Activated CD4-positive, alpha-beta T cell treated with anti-CD3 and anti-CD28 coated beads, Interleukin-2, Interleukin-6, amounts not matched to agents 100 ng/mL and 50 ng/mL, durations not matched to agents 16 hours and 8 hours (primary cell): ENCODE results near the gene KRT3.
"Not testable (repeated sequence)": the region's sequence is repeated elsewhere in the genome, so short reads cannot be mapped to it uniquely, and the experiment has no call there.

Experiments
- DNase-seq: peaks from one replicate; pipeline ENCODE4 v3.0.0-alpha.2; 2020

Gene KRT3

DNA sequence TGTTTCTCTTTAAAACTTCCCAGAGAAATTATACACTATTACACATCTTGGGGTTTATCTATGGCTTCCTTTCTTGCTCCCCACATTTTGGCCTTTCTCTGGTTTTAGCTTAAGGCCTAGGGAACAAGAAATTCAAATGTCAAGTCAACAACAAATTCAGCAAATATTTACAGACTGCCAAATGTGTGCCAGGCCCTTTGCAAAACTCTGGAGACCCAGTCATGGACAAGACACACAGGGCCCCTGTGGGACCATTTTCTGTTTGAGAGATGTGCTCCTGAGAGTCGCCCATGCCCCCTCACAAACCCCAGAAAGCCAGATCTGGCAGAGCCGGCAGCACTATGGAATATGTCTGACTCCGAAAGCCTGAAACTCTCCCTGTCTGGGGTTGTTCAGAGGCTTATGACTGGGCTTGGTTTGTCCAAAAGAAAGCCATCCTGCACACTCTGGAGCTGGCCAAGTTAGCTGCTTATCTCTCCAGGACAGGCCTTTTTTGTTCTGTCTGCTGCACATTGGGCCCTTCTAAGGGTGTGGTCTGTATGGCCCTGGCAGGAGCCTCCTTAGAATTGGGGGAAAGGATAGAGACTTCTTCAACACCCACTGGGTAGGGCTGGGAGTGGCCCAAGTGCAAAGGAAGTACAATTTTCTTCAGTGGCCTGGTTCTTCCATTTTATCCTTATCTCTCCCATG is 1.1 kb upstream of the KRT3 start:
- DNase-seq: no peak

DNA sequence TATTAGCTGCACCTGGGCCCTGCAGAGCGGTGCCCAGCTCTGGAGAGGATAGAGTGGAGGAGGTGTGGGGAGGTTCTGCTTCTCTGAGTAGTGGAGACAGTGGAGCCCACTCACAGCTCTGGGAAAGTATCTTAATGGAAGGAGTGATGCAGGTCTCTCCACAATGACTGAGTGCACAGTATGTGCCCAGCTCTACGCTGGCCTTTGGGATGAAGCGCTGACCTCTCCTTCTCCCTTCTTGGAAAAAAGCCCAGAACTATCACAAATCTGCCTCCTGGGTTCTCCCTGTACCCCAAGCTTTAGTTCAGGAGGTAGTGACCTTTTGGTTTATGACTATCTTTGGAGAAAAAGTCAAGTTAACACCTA is 495 bp upstream of the KRT3 start:
- no peak for DNase-seq

DNA sequence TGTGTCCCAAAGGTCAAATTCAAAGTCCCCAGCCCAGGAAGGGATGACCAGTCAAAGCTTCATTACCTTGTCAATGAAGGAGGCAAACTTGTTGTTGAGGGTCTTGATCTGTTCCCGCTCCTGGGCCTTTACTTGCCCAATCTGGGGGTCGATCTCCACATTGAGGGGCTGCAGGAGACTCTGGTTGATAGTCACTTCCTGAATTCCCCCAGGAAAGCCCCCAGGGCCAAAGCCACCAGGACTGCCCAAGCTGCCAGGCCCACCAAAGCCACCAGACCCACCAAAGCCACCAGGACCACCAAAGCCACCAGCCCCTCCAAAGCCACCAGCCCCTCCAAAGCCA is 614 bp downstream of the KRT3 start:
- not testable (repeated sequence) for DNase-seq

DNA sequence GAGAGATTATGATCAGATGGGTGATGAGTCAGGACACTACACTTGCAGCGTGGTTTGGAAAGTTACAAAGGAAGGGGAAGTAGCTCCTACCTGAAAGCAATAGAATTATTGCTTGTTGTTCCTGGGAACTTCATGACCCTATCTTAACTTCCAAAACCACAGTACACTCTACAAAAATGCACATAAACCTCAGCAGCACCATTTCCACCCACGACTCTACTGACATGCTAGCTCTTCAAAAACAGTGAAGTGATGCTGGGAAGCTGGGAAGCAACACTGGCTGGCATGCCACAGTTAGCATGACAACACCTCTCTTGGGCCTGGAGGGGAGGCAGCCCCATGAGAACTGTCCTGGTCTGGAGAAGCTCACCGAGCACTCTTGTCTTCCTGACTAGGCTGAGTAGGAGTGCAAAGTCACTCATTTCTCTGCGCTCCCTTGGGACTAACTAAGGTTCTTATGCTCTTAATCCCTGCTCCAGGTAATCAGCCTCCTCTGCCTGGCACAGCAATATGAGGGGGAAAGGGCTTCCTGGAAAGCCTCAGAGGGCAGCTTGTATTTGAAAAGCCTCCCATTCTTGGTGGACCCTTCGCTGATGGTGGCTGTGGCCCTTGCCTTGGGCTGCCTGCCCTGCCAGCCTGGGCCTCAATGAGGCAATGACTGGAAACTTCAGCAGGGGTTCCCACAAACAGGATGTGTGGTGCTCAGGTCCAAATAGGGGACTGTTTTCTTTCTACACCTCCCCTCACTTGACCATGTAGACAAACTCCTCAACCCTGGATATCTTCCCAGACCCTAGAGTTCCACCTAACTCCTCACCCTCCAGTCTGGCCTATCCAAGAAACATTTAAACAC is 1.2 kb downstream of the KRT3 start:
- DNase-seq: no peak

DNA sequence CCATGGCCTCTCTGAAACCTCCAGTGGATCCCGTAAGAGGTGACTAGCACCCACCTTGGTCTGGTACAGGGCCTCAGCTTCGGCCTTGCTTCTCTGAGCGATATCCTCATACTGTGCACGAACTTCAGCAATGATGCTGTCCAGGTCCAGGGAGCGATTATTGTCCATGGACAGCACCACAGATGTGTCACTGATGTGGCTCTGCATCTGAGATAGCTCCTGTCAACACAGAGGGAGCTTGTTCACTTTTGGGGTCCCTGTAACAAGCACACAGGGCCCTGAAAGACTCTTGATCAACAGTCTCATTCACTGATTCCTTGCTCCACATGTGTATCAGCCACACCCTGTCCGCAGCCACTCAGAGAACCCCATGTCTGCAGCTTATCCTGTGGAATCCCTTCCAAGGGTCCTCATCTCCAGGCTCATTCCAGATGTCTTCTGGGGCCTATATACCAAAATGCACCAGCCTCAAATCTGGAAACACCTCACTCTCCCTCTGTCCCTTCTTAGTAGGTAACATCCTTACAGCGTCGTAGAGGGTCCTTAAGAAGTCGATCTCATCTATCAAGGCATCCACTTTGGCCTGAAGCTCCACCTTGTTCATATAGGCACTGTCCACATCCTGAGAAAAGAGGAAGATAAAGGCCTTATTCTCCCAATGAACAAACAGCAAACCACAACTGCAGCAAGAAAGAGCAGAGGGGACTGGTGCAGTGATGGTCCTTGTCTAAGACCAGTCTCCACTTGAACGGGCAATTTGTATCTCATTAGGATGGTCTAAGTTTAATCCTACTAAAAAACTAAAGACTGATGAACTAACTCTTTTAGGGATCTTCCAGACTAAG is 3.5 kb downstream of the KRT3 start:
- DNase-seq: no peak

DNA sequence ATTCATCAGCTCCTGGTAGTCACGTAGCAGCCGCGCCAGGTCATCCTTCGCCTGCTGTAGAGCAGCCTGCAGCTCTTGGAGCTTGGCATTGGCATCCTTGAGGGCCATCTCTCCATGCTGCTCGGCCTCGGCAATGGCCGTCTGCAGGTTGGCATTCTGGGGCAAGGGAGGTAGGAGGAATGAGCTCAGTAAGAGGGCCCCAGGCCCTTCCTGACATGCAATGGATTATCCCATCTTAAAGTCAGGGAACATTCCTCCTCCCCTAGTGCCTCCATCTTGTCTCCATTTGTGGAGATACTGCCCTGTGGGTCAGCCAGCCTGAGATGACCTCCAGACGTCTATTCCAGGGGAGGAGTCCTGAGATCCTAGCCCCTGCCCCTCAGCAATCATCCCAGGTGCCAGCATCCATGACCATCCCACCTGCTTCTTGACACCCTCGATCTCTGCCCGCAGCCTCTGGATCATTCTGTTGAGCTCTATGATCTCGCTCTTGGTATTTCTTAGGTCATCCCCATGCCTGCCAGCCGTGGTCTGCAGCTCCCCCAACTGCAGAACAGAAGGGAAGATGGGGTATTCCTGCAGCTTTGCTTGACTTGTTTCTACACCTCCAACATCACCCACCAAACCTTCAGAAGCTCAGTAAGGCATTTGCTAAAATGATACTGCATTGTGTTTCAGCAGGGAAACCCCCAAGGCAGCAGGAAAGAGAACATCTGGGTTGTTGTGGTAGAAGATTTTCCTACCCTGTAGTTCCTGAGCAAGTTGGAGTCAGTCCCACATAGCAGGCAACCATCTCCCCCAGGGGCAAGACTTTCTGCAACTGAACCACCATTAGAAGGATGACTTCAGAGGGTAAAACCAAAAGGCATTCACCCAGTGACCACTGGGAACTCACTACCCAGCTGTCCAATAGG is 4.4 kb downstream of the KRT3 start:
- no peak for DNase-seq

DNA sequence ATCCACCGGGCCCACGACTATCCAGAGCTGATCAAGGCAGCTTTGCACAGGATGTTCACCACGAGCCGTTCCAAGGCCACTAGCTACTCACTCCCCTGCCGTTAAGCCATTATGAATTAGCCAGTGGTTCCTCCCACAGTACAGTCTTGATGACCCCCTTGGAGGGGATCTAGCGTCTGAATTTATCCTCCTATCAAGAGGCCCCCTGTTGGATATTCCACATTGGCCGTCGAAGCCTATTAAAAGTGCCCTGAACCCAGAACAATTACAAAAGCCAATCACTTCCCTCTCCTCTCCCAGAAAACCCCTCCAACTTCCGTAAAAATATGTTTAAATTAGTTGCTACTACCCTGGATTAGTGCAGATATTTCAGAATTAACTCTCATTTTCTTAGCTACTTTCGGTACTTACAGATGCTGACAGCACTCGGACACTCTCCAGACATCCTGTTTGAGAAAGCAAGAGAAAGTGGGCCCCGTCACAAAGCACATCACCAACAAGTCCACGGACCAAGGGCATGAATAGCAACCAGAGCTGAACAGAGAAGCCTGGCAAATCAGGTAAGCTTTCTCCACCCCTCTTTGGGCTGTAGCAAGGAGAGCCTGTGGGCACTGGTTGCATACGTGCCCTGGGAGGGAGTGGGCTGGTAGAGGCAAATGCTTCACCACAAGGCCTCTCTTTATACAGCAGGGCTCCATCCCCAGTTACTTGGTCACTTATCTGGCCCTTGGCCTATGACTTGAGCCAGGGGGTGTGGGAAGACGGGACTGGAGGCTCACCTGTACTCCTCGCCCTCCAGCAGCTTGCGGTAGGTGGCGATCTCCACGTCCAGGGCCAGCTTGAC is 5.3 kb downstream of the KRT3 start:
- no peak for DNase-seq

DNA sequence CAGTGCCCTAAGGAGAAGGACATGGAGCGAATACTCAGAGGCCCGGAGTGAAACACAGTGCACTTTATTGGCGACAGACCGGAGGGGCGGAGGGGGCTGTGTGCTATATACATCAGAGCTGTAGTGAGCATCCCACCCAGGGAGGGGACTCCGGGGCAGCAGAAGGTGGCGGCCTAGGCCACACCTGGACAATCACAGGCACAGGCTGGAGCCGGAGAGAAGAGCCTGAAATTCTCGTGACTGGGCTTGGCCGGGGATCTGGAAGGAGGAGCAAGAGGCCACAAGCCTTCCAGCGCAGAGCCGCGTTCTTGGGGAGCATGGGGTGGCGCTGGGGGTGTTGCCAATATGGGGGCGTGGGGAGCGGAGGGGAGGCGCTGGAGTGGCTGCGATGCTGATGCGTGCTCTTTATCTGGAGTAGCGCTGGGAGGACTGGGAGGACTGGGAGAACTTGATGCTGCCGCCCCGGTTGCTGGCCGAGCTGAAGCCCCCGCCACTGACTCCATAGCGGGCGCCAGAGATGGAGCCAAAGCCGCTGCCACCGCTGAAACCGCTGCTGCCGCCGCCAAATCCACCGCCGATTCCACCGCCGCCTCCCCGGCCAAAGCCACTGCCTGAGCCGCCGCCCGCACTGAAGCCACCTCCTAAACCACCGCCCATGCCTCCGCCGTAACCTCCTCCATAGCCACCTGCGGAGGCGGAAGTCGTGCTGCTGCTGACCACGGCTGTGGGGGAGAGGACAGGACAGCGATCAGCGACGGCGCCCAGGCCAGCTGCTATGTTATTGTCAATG is 6.1 kb downstream of the KRT3 start:
- DNase-seq: no peak

DNA sequence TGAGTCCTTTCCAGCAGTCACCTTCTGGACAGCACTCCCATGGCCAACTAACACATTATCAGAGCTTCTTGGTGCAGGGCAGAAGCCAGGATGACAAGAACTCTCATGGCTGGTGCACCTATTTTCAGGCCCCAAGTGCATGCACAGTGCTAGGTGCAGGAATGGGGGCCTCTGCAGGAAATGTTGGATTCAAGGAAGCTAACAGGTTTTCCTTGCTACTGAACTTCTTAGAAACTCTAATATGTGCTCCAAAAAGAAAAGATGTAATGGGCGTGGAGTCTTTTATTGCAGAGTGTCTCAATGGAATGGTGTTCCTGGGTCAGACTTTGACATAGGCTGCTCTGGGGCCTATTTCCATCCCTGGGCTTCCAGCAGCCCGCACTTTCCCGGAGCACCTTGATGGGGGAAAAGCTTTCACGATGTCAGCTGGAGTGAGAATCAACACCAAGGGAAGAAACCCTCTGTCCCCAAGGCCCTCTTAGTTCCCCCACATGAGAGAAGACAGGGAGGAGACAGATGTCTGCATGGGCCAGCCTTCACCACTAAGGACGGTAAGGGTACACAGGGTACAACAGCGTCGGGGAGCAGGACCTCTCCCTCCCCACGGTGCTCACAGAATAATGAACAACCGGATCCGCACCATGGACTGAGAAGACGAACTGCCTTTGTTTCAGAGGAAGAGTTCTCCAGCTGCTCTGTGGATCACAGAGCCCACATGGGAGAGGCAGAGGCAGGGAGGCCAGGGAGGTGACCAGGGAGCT is 6.9 kb downstream of the KRT3 start:
- DNase-seq: no peak

DNA sequence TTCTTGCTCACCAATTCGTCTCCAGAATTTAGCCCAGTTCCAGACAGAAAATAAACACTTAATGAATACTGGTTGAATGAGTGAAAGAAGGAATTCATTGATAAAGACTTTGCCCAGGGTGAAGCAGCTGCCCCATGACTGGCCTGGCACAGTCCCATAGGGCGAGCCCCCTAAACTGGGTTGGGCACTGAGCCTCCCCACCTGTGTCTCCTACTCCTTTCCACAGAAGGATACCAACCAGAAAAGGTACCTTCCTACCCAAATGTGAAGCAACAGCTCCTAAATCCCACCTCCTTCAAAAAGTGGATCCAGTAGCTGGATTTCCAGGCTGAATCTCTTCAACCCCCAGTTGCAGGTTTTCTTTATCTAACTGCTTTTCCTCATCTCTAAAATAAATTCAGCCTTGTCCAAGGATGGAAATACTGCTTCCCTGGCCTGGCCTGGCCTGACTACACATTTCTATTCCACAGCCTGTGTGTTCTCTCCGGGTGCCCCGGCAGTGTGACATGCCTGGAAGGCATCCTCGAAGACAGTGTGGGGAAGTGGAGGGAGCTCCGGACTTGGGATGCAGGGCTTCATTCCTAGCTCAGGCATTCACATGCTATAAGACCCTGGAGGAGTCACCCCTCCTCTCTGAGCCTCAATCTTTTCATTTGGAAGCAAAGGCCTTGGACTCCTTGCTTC is 7.6 kb downstream of the KRT3 start:
- no peak for DNase-seq

DNA sequence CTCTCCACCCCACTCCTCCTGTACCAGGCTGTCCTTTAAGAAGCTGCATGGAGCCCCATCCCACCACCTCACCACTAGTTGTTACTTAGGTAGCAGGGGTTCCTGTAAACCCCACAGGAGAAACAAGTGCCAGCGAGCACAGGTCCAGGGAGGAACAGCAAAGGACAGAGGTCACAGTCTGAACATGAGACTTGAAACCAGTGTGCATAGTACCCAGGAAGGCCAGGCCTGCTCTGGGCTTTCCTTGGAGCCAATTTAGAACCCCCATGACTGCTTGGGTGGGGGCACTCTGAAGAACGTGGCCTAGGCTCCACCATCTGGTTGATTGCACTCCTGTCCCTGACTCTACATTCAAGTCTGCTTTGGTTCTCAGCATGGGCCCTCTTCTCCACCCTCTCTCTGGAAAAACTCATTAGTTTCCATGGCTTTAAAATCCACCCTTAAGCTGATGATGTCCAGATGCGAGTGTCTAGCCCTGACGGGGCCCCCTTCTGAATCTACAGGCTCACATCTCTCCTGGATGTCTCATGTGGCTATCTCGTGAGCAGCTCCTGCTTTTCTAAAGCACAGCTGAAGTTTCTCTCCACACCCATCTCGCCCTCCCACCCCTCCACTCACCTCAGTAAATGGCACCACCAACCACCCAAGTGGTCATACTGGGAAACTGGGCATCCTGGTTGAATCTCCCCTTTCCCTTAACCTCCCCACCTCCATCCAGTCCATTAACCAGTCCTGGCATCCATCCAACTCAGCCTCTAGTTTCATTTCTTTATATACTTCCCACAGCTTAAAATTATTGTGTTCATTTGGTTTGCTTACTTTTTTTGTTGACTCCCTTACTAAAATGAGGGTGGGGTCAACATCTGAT is 8.4 kb downstream of the KRT3 start:
- DNase-seq: no peak

DNA sequence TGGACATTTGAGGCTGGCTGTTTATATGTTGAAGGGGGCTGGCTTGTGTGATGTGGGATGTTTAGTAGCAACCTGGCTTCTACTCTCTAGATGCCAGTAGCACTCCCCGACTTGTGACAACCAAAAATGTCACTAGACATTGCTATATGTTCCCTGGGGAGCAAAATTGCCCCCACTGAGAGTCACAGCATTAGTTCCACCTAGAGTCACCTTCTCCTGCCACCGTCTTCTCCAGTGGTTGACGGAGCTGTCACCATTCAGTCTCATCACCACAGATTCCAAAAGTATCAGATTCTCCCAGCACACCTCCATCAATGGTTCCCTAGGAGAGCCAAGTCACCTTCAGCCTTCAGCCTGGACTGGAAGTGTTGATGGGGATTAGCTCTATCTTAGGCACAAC is 11.0 kb downstream of the KRT3 start:
- no peak for DNase-seq

DNA sequence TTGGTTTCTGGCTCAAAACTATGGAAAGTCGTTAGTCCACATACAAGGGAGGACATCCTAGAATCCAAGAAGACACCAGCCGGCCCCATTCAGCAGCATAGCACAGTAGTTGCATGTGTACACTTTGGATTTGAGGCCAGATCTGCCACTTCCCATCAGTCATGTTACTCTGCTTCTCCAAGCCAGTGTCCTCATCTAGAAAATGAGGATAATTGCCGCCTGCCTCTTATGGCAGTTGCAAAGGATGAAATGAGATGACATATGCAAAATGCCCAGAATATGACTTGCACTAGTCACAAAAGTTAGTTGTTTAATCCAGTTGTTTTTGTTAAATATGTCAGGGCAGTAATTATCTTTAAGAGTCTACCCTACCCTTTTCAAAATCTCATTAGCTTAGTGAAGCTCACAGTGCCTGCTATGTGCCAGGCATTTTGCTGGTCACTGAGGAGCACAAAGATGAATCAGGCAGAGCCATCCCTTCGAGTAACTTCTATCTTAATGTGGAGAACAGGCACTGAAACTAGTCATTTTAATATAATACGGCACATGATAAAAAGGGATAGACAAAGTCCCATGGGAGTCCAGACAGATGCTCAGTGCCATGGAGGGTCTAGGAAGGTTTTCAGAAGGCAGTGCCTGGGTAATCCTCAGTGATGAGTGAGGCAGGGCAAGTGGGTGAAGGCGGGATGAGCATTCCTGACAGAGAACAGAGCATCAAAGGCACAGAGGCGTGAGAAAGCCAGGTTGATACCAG is 12.2 kb downstream of the KRT3 start:
- no peak for DNase-seq

DNA sequence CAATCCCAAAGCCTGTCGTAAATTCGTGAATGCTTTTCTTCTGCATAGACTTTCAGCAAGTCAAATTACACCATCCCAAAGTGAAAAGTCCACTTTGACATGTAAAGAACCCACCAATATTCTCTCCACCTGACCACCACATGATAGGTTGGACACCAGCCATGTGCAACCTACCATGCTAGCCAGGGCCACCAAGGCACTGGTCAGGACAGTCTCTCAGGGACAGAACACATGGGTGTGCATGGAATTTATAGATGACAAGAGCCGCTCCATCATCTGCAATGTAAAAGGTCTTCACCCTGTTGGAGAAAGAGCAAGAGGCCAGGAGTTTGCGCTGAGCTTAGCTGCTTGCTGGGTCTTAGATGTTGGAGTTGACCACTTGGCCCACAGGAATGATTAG is 13.4 kb downstream of the KRT3 start:
- DNase-seq: no peak

DNA sequence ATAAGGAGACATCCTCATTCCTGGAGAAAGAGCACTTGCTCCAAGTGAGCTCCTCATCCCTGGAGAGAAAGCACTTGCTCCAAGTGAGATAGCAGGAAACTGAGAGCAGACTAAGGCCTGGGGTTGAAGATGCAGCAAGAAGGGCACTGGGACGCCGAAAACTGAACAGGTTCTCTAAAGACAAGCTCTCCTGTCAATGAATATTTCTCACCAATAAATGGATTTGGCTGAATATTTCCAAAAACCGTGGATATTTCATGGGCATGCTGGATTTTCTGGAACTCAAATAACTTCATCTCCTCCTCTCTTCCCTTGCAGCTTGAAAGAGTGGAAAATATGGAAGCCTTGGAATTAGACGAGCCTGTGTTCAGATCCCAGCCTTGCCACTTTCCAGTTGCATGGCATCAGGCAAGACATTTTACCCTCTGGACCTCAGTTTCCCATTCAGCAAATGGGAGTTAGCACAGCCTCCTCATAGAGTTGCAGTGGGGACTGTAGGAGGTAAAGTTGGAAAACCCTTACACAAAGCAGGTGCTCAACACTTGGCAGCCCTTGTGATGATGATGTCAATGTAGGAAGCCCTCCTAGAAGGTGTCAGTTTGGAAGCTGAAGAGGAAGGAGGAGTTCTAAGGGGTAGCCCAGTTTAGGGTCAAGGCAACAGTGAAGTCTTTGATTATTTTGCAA is 14.4 kb downstream of the KRT3 start:
- DNase-seq: no peak

DNA sequence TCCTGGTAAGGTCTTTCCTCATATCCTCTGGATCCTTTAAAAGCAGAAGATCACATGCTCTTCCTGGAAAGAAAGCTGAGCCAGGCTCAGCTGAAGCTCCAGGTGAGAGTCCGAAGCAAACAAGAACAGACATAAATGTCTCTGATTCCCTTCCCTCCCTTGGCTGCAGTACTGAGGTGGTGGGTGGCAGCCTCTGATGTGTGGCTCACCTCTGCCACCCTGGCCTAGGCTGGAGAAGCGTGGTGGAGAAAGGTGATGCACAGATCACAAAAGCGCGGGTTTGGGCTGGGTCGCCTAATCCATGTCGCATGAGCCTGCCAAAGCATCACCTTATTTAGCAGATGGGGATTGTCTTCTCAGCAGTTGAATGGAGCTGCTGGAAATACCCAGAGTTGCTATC is 16.0 kb downstream of the KRT3 start:
- no peak for DNase-seq

DNA sequence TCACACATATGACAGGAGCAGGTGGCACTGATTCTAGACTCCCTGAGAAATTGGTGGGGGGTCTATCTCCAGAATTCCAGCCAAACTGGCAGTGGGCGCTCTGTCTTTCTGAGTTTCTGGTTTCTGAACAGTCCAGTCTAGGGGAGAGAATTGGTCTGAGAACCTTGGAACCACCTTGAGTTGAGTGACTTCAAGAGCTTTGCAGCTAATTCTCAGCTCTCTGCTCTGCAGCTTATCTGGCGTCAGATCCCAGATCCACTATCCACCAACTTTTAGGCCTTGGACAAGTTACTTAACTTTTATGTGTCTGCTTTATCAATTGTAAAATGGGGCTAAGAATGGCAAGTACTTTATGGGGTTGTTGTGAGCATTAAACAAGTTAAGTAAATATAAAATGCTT is 17.1 kb downstream of the KRT3 start:
- no peak for DNase-seq
